ENCODE results near the gene ARHGAP1. TPM values are rescaled to one million over a fixed set of nuclear protein-coding genes. Genes with fewer than 3 reads are reported as not detected.

The ARHGAP1 gene
- total and polyA plus RNA-seq, 2 of the 13 experiments (the other 11 are each of a cell fraction or from before 2014, with no cell fraction given) = 18.6 to 30.3 TPM

GRCh38 chr11:46667043-46667481 lies 33.4 kb downstream of the ARHGAP1 start (continued):
- no peak for TF ChIP-seq ZUFSP (CRISPR knock-in tag; IDR thresholded peaks at IDR 0.05; ENCODE audit: borderline replicate concordance)
- TF ChIP-seq THYN1 (CRISPR knock-in tag; IDR thresholded peaks at IDR 0.05; ENCODE audit: borderline replicate concordance, low read depth) = no peak
- TF ChIP-seq ZGPAT (CRISPR knock-in tag; IDR thresholded peaks at IDR 0.05) = no peak

- Histone ChIP-seq H3K27ac (ENCODE audit: extremely low read length, insufficient read depth, low read length) (no peak overlapping the region), H3K4me3 (replicated peaks in 1 of 3; ENCODE audit: insufficient read depth in 1 of 3, low read depth in 2 of 3, low read length in 3 of 3) (no peak overlapping the region), H3K4me1 (ENCODE audit: insufficient read depth, low read length) (no peaks in the 10 kb centered on the region), H3K27me3 (ENCODE audit: control insufficient read depth in 1 of 2, insufficient read depth in 2 of 2, low read length in 2 of 2) (no peaks in the 10 kb centered on the region), H3K4me2 (ENCODE audit: low read depth, low read length) (no peak overlapping the region), H2AFZ (ENCODE audit: low read length) (no peak overlapping the region), H3K36me3 (replicated peaks in 1 of 2; ENCODE audit: control insufficient read depth in 1 of 2, insufficient read depth in 2 of 2, low read length in 2 of 2) (peaks cover 40 to 87% of the 10 kb centered on the region in 2 experiments), H3K9ac (ENCODE audit: insufficient read depth, low read depth, low read length) (no peak overlapping the region), H4K20me1 (ENCODE audit: insufficient read depth, low read length) (no peaks in the 10 kb centered on the region), H3K9me3 (ENCODE audit: low read length) (no peaks in the 10 kb centered on the region), H3K79me2 (ENCODE audit: insufficient read depth, low read length) (no peaks in the 10 kb centered on the region)
- BruUV-seq (replicated peaks) = no TSS peak
- intact Hi-C loops (cut with micrococcal nuclease; ENCODE audit: unreplicated experiment) = no loop called here
- FAIRE-seq (no peak), DNase-seq (ENCODE audit: low spot score) (no peak), ATAC-seq (no peak)
- 92% methylated on average over 5 of the region's 5 CpGs for WGBS (ENCODE audit: low lambda C conversion rate)
- in situ Hi-C loops (cut with HindIII; ENCODE audit: extremely low pct_ligation_motif_present, low pct_unique_long_range_greater_than_20kb) = no loop called here
- ChIA-PET CTCF (ENCODE audit: low intra/inter-chr PET ratio, low total read pairs) (no interaction called here), POLR2A (no interaction called here)
- no peak for TF ChIP-seq EHMT2 (IDR thresholded peaks at IDR 0.05; ENCODE audit: borderline replicate concordance, low read depth, low read length)
- no peak for TF ChIP-seq ZFP37 (CRISPR knock-in tag; IDR thresholded peaks at IDR 0.05; ENCODE audit: borderline replicate concordance)
- no peak for TF ChIP-seq TEF (CRISPR knock-in tag; IDR thresholded peaks at IDR 0.05)
- no peak for TF ChIP-seq ZNF44 (CRISPR knock-in tag; IDR thresholded peaks at IDR 0.05)
- no peak for TF ChIP-seq ZSCAN29 (CRISPR knock-in tag; conservative IDR thresholded peaks at IDR 0.05)
- TF ChIP-seq ZSCAN30 (CRISPR knock-in tag; IDR thresholded peaks at IDR 0.05) = no peak
- TF ChIP-seq HIVEP1 (CRISPR knock-in tag; IDR thresholded peaks at IDR 0.05) = no peak
Measured at GRCh38 chr11:46666516-46666915, 33.9 kb downstream of the ARHGAP1 start.

Measured in HepG2 (cell line).